IPS-11a (cell line): ENCODE data around the gene MBD1.
"Not testable (repeated sequence)": the region's sequence is repeated elsewhere in the genome, so short reads cannot be mapped to it uniquely, and the experiment has no call there.

Experiments used
- H3K4me3 ChIP-seq: one replicate; pipeline ENCODE4 v1.5.1; 2013; ENCODE audit warnings: low read depth, low read length, control low read depth

The MBD1 gene

GRCh38 chr18:50275503-50276036 is 5.8 kb downstream of the MBD1 start:
- no peak overlapping the region for H3K4me3 ChIP-seq

GRCh38 chr18:50274941-50275340 is 6.4 kb downstream of the MBD1 start:
- no peak overlapping the region for H3K4me3 ChIP-seq

- no peak overlapping the region for H3K4me3 ChIP-seq
Measured at GRCh38 chr18:50274044-50274442, 7.3 kb downstream of the MBD1 start.

GRCh38 chr18:50273203-50274043 is 7.9 kb downstream of the MBD1 start:
- no peak overlapping the region for H3K4me3 ChIP-seq

- no peak overlapping the region for H3K4me3 ChIP-seq
Measured at GRCh38 chr18:50272568-50272967, 8.8 kb downstream of the MBD1 start.

- peak overlapping the region; percentile 41 for H3K4me3 ChIP-seq
Measured at GRCh38 chr18:50268022-50268747, 13.1 kb downstream of the MBD1 start.

- H3K4me3 ChIP-seq: peak within 1 kb of the TSS; percentile 71
Measured at GRCh38 chr18:50266248-50266704, 15.0 kb downstream of the MBD1 start, which contains the start of gene CFAP53. CFAP53 (minus strand) TSS chr18:50266495; CDS start chr18:50266404, 91 bp downstream.

- no peak overlapping the region for H3K4me3 ChIP-seq
Measured at GRCh38 chr18:50262977-50263376, 18.3 kb downstream of the MBD1 start.

GRCh38 chr18:50250935-50251334 is 30.4 kb downstream of the MBD1 start:
- no peak overlapping the region for H3K4me3 ChIP-seq

- no peak overlapping the region for H3K4me3 ChIP-seq
Measured at GRCh38 chr18:50249576-50249975, 31.7 kb downstream of the MBD1 start.

- no peak overlapping the region for H3K4me3 ChIP-seq
Measured at GRCh38 chr18:50247561-50247960, 33.8 kb downstream of the MBD1 start.

- H3K4me3 ChIP-seq: not testable (repeated sequence)
Measured at GRCh38 chr18:50241768-50242167, 39.6 kb downstream of the MBD1 start.

- H3K4me3 ChIP-seq: no peak overlapping the region
Measured at GRCh38 chr18:50240080-50240563, 41.2 kb downstream of the MBD1 start.

GRCh38 chr18:50232419-50232818 is 48.9 kb downstream of the MBD1 start:
- H3K4me3 ChIP-seq: no peak overlapping the region

GRCh38 chr18:50231621-50232020 is 49.7 kb downstream of the MBD1 start:
- H3K4me3 ChIP-seq: no peak overlapping the region

GRCh38 chr18:50220249-50220648 is 61.1 kb downstream of the MBD1 start:
- H3K4me3 ChIP-seq: not testable (repeated sequence)
